ENCODE results near the gene SCYGR4.

GRCh38 chr2:227642656-227643055 lies 25.4 kb downstream of the SCYGR4 start:
- no peak for TF ChIP-seq CTCF (IDR thresholded peaks at IDR 0.05)
- no peak for TF ChIP-seq POLR2A (IDR thresholded peaks at IDR 0.05)
